MCF 10A (cell line): ENCODE results near the gene CACNB4. TPM values are rescaled to one million over a fixed set of nuclear protein-coding genes. Genes with fewer than 3 reads are reported as not detected.

Source experiments
- BruUV-seq: library from RNA; stranded (reverse); fragments of 400-500 nt; replicated peaks from 2 replicates; lab custom pipeline; 2021; lab: Mats Ljungman, UMichigan
- CTCF ChIA-PET: fragments of 300-600 bp; sonication (Branson Sonifier 250); formaldehyde crosslinking; extraction: SDS; loops from one replicate; lab custom pipeline; 2021; ENCODE audit warnings: antibody characterized with exemption, inconsistent platforms; lab: Yijun Ruan, JAX
- POLR2A ChIA-PET: fragments of 300-600, 350-650 bp; sonication (Branson Sonifier 250); formaldehyde crosslinking; extraction: SDS; loops from one replicate; lab custom pipeline; 2020; ENCODE audit warnings: antibody characterized with exemption, inconsistent platforms; lab: Yijun Ruan, JAX
- DNase-seq: peaks from one replicate; pipeline ENCODE4 v3.0.0-alpha.2; 2018; ENCODE audit not compliant: unreplicated experiment
- H3K27ac Mint-ChIP-seq: one replicate; pipeline ENCODE4 v1.8.0; 2022; ENCODE audit warnings: mild to moderate bottlenecking, low read depth, mixed read lengths; ENCODE audit not compliant: unreplicated experiment
- H3K27me3 Mint-ChIP-seq: one replicate; pipeline ENCODE4 v1.8.0; 2022; ENCODE audit warnings: mixed read lengths; ENCODE audit not compliant: insufficient read depth, unreplicated experiment
- H3K36me3 Mint-ChIP-seq: one replicate; pipeline ENCODE4 v1.8.0; 2022; ENCODE audit warnings: mild to moderate bottlenecking, moderate library complexity, mixed read lengths; ENCODE audit not compliant: insufficient read depth, unreplicated experiment
- H3K4me1 Mint-ChIP-seq: one replicate; pipeline ENCODE4 v1.8.0; 2022; ENCODE audit warnings: mixed read lengths; ENCODE audit not compliant: insufficient read depth, unreplicated experiment
- H3K4me3 Mint-ChIP-seq: one replicate; pipeline ENCODE4 v1.8.0; 2022; ENCODE audit warnings: mild to moderate bottlenecking, moderate library complexity, mixed read lengths; ENCODE audit not compliant: unreplicated experiment
- H3K9me3 Mint-ChIP-seq: one replicate; pipeline ENCODE4 v1.8.0; 2022; ENCODE audit warnings: mixed read lengths; ENCODE audit not compliant: unreplicated experiment
- CTCF ChIP-seq: fragments of 200-600 bp; IDR thresholded peaks from one replicate; pipeline ENCODE4 v1.8.0; 2022; ENCODE audit warnings: antibody characterized with exemption, mild to moderate bottlenecking; ENCODE audit not compliant: unreplicated experiment
- intact Hi-C: fragments of 100-400 bp; cut with micrococcal nuclease; formaldehyde crosslinking; loops from 2 replicates; pipeline ENCODE4 v1.14.1; 2022
- total RNA-seq: library from RNA; stranded (reverse); gene quantifications from 2 replicates; pipeline ENCODE4 v1.2.3, GENCODE V29; 2022

Gene CACNB4
- total RNA-seq, 1 experiment from 2014 or later: 0.49 TPM

- TF ChIP-seq CTCF: no peak
- no peaks in the 10 kb centered on the region for H3K9me3 Mint-ChIP-seq
- CTCF ChIA-PET: no interaction called here
- H3K4me3 Mint-ChIP-seq: no peak overlapping the region
- no peaks in the 10 kb centered on the region for H3K4me1 Mint-ChIP-seq
- intact Hi-C loops: no loop called here
- POLR2A ChIA-PET: interaction anchor here (0.7 kb wide), 1 partner anchor 234 kb away, joined by 4 read pairs; no protein-coding TSS in a partner anchor
- no peak for DNase-seq
- BruUV-seq: no TSS peak
- H3K27me3 Mint-ChIP-seq: no peaks in the 10 kb centered on the region
- no peak overlapping the region for H3K27ac Mint-ChIP-seq
- H3K36me3 Mint-ChIP-seq: no peaks in the 10 kb centered on the region
Observed at GRCh38 chr2:151845884-151846283, 253.0 kb downstream of the CACNB4 start.

GRCh38 chr2:151845481-151845880 lies 253.4 kb downstream of the CACNB4 start:
- BruUV-seq: no TSS peak
- H3K9me3 Mint-ChIP-seq: no peaks in the 10 kb centered on the region
- ChIA-PET POLR2A (no interaction called here), CTCF (no interaction called here)
- no peak overlapping the region for H3K4me3 Mint-ChIP-seq
- no peaks in the 10 kb centered on the region for H3K27me3 Mint-ChIP-seq
- no peak overlapping the region for H3K27ac Mint-ChIP-seq
- intact Hi-C loops: no loop called here
- no peak for TF ChIP-seq CTCF
- H3K36me3 Mint-ChIP-seq: no peaks in the 10 kb centered on the region
- no peak for DNase-seq
- H3K4me1 Mint-ChIP-seq: no peaks in the 10 kb centered on the region

- no peak overlapping the region for H3K27ac Mint-ChIP-seq
Observed at GRCh38 chr2:151844211-151844896, 254.5 kb downstream of the CACNB4 start.

GRCh38 chr2:151843691-151844061 lies 255.2 kb downstream of the CACNB4 start:
- Mint-ChIP-seq H3K27ac (no peak overlapping the region), H3K27me3 (no peaks in the 10 kb centered on the region), H3K9me3 (no peaks in the 10 kb centered on the region), H3K36me3 (no peaks in the 10 kb centered on the region), H3K4me3 (no peak overlapping the region), H3K4me1 (no peaks in the 10 kb centered on the region)
- intact Hi-C loops: no loop called here
- no peak for DNase-seq
- BruUV-seq: no TSS peak
- ChIA-PET POLR2A (interaction anchor here (0.7 kb wide), 1 partner anchor 384 kb away, joined by 3 read pairs; no protein-coding TSS in a partner anchor), CTCF (no interaction called here)
- no peak for TF ChIP-seq CTCF

More at GRCh38 chr2:151844211-151844896, 254.5 kb downstream of the CACNB4 start:
- H3K9me3 Mint-ChIP-seq: no peaks in the 10 kb centered on the region
- ChIA-PET CTCF (no interaction called here), POLR2A (interaction anchor here (0.7 kb wide), 1 partner anchor 383 kb away, joined by 3 read pairs; no protein-coding TSS in a partner anchor)
- no peaks in the 10 kb centered on the region for H3K27me3 Mint-ChIP-seq
- TF ChIP-seq CTCF: no peak
- no peaks in the 10 kb centered on the region for H3K4me1 Mint-ChIP-seq
- no peak overlapping the region for H3K4me3 Mint-ChIP-seq
- BruUV-seq: no TSS peak
- intact Hi-C loops: no loop called here
- H3K36me3 Mint-ChIP-seq: no peaks in the 10 kb centered on the region
- no peak for DNase-seq
